ENCODE measurements around the gene ZNF335.
"Not testable (repeated sequence)": the region's sequence is repeated elsewhere in the genome, so short reads cannot be mapped to it uniquely, and the experiment has no call there.

ZNF335 gene

GRCh38 chr20:46002008-46002407 lies 30.0 kb upstream of the ZNF335 start:
- DNase-seq, result no peak

- no peak for DNase-seq
Observed at GRCh38 chr20:46001498-46001897, 29.5 kb upstream of the ZNF335 start.

GRCh38 chr20:46000262-46000996 lies 28.4 kb upstream of the ZNF335 start:
- DNase-seq, result no peak

GRCh38 chr20:45999557-46000261 lies 27.7 kb upstream of the ZNF335 start:
- DNase-seq, result no peak

GRCh38 chr20:45998761-45999160 lies 26.8 kb upstream of the ZNF335 start:
- DNase-seq, result no peak

GRCh38 chr20:45998337-45998736 lies 26.3 kb upstream of the ZNF335 start:
- no peak for DNase-seq

GRCh38 chr20:45997187-45997586 lies 25.2 kb upstream of the ZNF335 start:
- no peak for DNase-seq

- not testable (repeated sequence) for DNase-seq
Observed at GRCh38 chr20:45995495-45996097, 23.6 kb upstream of the ZNF335 start.

- DNase-seq, result no peak
Observed at GRCh38 chr20:45994761-45995493, 22.9 kb upstream of the ZNF335 start.

GRCh38 chr20:45993197-45993951 lies 21.4 kb upstream of the ZNF335 start:
- DNase-seq, result no peak

GRCh38 chr20:45991616-45992015 lies 19.6 kb upstream of the ZNF335 start:
- no peak for DNase-seq

- DNase-seq, result not testable (repeated sequence)
Observed at GRCh38 chr20:45988830-45989229, 16.8 kb upstream of the ZNF335 start.

- peak; percentile 66 for DNase-seq
Observed at GRCh38 chr20:45987108-45987780, 15.2 kb upstream of the ZNF335 start.

GRCh38 chr20:45985573-45985972 lies 13.6 kb upstream of the ZNF335 start:
- no peak for DNase-seq

- DNase-seq, result no peak
Observed at GRCh38 chr20:45983279-45983743, 11.3 kb upstream of the ZNF335 start.

- DNase-seq, result no peak
Observed at GRCh38 chr20:45981261-45981660, 9.3 kb upstream of the ZNF335 start.

GRCh38 chr20:45976086-45976485 lies 4.1 kb upstream of the ZNF335 start:
- DNase-seq, result no peak

- DNase-seq, result no peak
Observed at GRCh38 chr20:45975686-45976085, 3.7 kb upstream of the ZNF335 start.

- DNase-seq, result no peak
Observed at GRCh38 chr20:45974896-45975565, 3.0 kb upstream of the ZNF335 start.

- no peak for DNase-seq
Observed at GRCh38 chr20:45972500-45973183, 639 bp upstream of the ZNF335 start.

- DNase-seq, result peak; percentile 79
Observed at GRCh38 chr20:45971425-45971674, 653 bp downstream of the ZNF335 start.
